HepG2 (cell line): ENCODE results near the gene GGA1. TPM values are rescaled to one million over a fixed set of nuclear protein-coding genes. Genes with fewer than 3 reads are reported as not detected.

Source experiments
- ATAC-seq: fragments of 200-7000 bp; cut with Tn5 transposase; 3 replicates; pipeline ENCODE4 v1.9.1; 2020; ENCODE audit warnings: mild to moderate bottlenecking, moderate library complexity
- BruUV-seq: library from RNA; stranded (reverse); fragments of 400-500 nt; replicated peaks from 2 replicates; lab custom pipeline; 2021; lab: Mats Ljungman, UMichigan
- CTCF ChIA-PET: fragments of 300-600 bp; formaldehyde crosslinking; extraction: SDS; loops from one replicate; lab custom pipeline; 2021; ENCODE audit warnings: low total read pairs, inconsistent platforms, low intra/inter-chr PET ratio; lab: Yijun Ruan, JAX
- POLR2A ChIA-PET: fragments of 350-600 bp; sonication (Branson Sonifier 250); formaldehyde crosslinking; loops from one replicate; lab custom pipeline; 2020; ENCODE audit warnings: antibody characterized with exemption, inconsistent platforms; lab: Yijun Ruan, JAX
- DNase-seq: peaks from one replicate; pipeline ENCODE4 v3.0.0-alpha.2; 2015; ENCODE audit warnings: low spot score
- FAIRE-seq: peaks from 3 replicates; lab custom pipeline; 2011; peaks lifted over from hg19 to GRCh38; lab: Jason Lieb, UNC
- H2AFZ ChIP-seq: one replicate; pipeline ENCODE4 v1.6.1; 2011; ENCODE audit warnings: low read length, inconsistent platforms
- H3K27ac ChIP-seq: fragments of 300-600 bp; 3 replicates; pipeline ENCODE4 v1.8.0; 2011; ENCODE audit warnings: mixed run types, mild to moderate bottlenecking, mixed read lengths, low read length, inconsistent platforms; ENCODE audit not compliant: insufficient read depth; ENCODE audit errors: extremely low read length
- H3K27me3 ChIP-seq, 2 experiments: fragments of 200-600 bp in 1 of 2; 2 replicates in 1 of 2; 3 replicates in 1 of 2; pipeline versions ENCODE4 v1.6.0 to v1.8.0; 2011; ENCODE audit warnings: low read length in 2 of 2, mild to moderate bottlenecking in 2 of 2, moderate library complexity in 2 of 2, inconsistent platforms in 1 of 2; ENCODE audit not compliant: insufficient read depth in 2 of 2, control insufficient read depth in 1 of 2
- H3K36me3 ChIP-seq, 2 experiments: fragments of 200-600 bp in 1 of 2; replicated peaks in 1 of 2; 2 replicates in 1 of 2; 3 replicates in 1 of 2; pipeline versions ENCODE4 v1.5.1 to v1.8.0; 2011; ENCODE audit warnings: low read length in 2 of 2, inconsistent platforms in 1 of 2; ENCODE audit not compliant: insufficient read depth in 2 of 2, control insufficient read depth in 1 of 2
- H3K4me1 ChIP-seq: 2 replicates; pipeline ENCODE4 v1.5.1; 2012; ENCODE audit warnings: low read length, inconsistent platforms; ENCODE audit not compliant: insufficient read depth
- H3K4me2 ChIP-seq: 2 replicates; pipeline ENCODE4 v1.6.0; 2011; ENCODE audit warnings: low read depth, low read length, inconsistent platforms
- H3K4me3 ChIP-seq, 3 experiments: fragments of 200-600 bp in 1 of 3; sonication (generic), shearing (Covaris generic) in 1 of 3; replicated peaks in 1 of 3; 2 replicates each; pipeline ENCODE4 v1.5.1; 2011 to 2016; ENCODE audit warnings: low read length in 3 of 3, inconsistent platforms in 2 of 3, low read depth in 2 of 3, mild to moderate bottlenecking in 2 of 3, control low read depth in 1 of 3, mixed read lengths in 1 of 3; ENCODE audit not compliant: insufficient read depth in 1 of 3
- H3K79me2 ChIP-seq: one replicate; pipeline ENCODE4 v1.6.1; 2011; ENCODE audit warnings: low read length, inconsistent platforms; ENCODE audit not compliant: insufficient read depth
- H3K9ac ChIP-seq: 2 replicates; pipeline ENCODE4 v1.6.0; 2011; ENCODE audit warnings: mild to moderate bottlenecking, low read depth, low read length, inconsistent platforms; ENCODE audit not compliant: insufficient read depth
- H3K9me3 ChIP-seq: 2 replicates; pipeline ENCODE4 v1.5.1; 2012; ENCODE audit warnings: mild to moderate bottlenecking, low read length
- H4K20me1 ChIP-seq: 2 replicates; pipeline ENCODE4 v1.6.0; 2011; ENCODE audit warnings: inconsistent platforms, mild to moderate bottlenecking, low read length, moderate library complexity; ENCODE audit not compliant: insufficient read depth
- AGO2 ChIP-seq: fragments of 200-400 bp; formaldehyde crosslinking; optimal IDR thresholded peaks from 2 replicates; pipeline ENCODE3; 2017; ENCODE audit warnings: mild to moderate bottlenecking, low read depth, low read length, moderate library complexity
- ATF2 ChIP-seq: sonication (generic); formaldehyde crosslinking; IDR thresholded peaks from 2 replicates; pipeline ENCODE4 v1.4.0; 2020; ENCODE audit warnings: missing genetic modification reagents
- GRHL1 ChIP-seq: sonication (generic); formaldehyde crosslinking; conservative IDR thresholded peaks from 2 replicates; pipeline ENCODE4 v1.8.0; 2022; ENCODE audit warnings: missing genetic modification reagents
- HNRNPLL ChIP-seq: fragments of 200-400 bp; formaldehyde crosslinking; IDR thresholded peaks from 2 replicates; pipeline ENCODE4 v1.6.1; 2017; ENCODE audit warnings: mild to moderate bottlenecking, low read depth, low read length; ENCODE audit not compliant: poor library complexity, severe bottlenecking
- PATZ1 ChIP-seq: sonication (generic); formaldehyde crosslinking; IDR thresholded peaks from 2 replicates; pipeline ENCODE4 v1.4.0; 2020; ENCODE audit warnings: missing genetic modification reagents
- POLR2AphosphoS2 ChIP-seq: IDR thresholded peaks from 2 replicates; pipeline ENCODE4 v1.6.1; 2011; ENCODE audit warnings: low read depth, low read length, improper control_type of control experiment
- RAD21 ChIP-seq: fragments of 450-650 bp; formaldehyde crosslinking; IDR thresholded peaks from 2 replicates; pipeline ENCODE4 v1.5.0; 2020; ENCODE audit warnings: mild to moderate bottlenecking
- SMAD9 ChIP-seq: sonication (generic); formaldehyde crosslinking; IDR thresholded peaks from 2 replicates; pipeline ENCODE4 v1.5.1; 2020; ENCODE audit warnings: mild to moderate bottlenecking, missing genetic modification reagents
- SRSF9 ChIP-seq: fragments of 200-400 bp; formaldehyde crosslinking; IDR thresholded peaks from 2 replicates; pipeline ENCODE4 v1.6.1; 2018; ENCODE audit warnings: borderline replicate concordance, mild to moderate bottlenecking, low read depth, low read length; ENCODE audit not compliant: insufficient read depth, poor library complexity, severe bottlenecking
- TFDP2 ChIP-seq: sonication (generic); formaldehyde crosslinking; IDR thresholded peaks from 2 replicates; pipeline ENCODE4 v1.4.0; 2020; ENCODE audit warnings: missing genetic modification reagents
- ZFYVE20 ChIP-seq: sonication (generic); formaldehyde crosslinking; IDR thresholded peaks from 2 replicates; pipeline ENCODE4 v1.8.0; 2023; ENCODE audit warnings: low read depth, mild to moderate bottlenecking, moderate library complexity, missing genetic modification reagents, borderline replicate concordance
- ZNF264 ChIP-seq: sonication (generic); formaldehyde crosslinking; IDR thresholded peaks from 2 replicates; pipeline ENCODE4 v1.4.0; 2020; ENCODE audit warnings: missing genetic modification reagents
- ZNF512 ChIP-seq: sonication (generic); formaldehyde crosslinking; IDR thresholded peaks from 2 replicates; pipeline ENCODE4 v1.4.0; 2020; ENCODE audit warnings: mild to moderate bottlenecking, missing genetic modification reagents
- ZNF598 ChIP-seq: sonication (generic); formaldehyde crosslinking; IDR thresholded peaks from 2 replicates; pipeline ENCODE4 v1.5.1; 2020; ENCODE audit warnings: mild to moderate bottlenecking, missing genetic modification reagents, borderline replicate concordance
- WGBS: methylation state at CpG from one replicate; pipeline ENCODE4 v1.1.6; 2017; ENCODE audit warnings: low lambda C conversion rate; 5-methylcytosine and 5-hydroxymethylcytosine counted together
- in situ Hi-C: cut with HindIII; loops from 2 replicates; pipeline ENCODE4 v1.10.0; 2017; ENCODE audit warnings: low pct_unique_long_range_greater_than_20kb; ENCODE audit not compliant: extremely low pct_ligation_motif_present
- intact Hi-C: fragments of 100-400 bp; cut with micrococcal nuclease; formaldehyde crosslinking; loops from one replicate; pipeline ENCODE4 v1.10.0; 2022; ENCODE audit not compliant: unreplicated experiment
- polyA plus RNA-seq, 8 experiments: library from polyadenylated mRNA; depleted of rRNA in 3 of 8; stranded (reverse) in 7 of 8; unstranded in 1 of 8; fragments of >200 nt; fragmentation: Illumina TruSeq in 4 of 8; extraction: Trizol in 4 of 8; gene quantifications; 2 replicates each; pipeline versions ENCODE4 v1.2.1 to v1.2.3, GENCODE V29; 2011 to 2016; ENCODE audit warnings: low read depth in 4 of 8, missing spikeins in 1 of 8, mixed read lengths in 1 of 8; ENCODE audit not compliant: insufficient read depth in 1 of 8
- total RNA-seq, 5 experiments: library from RNA; depleted of rRNA; stranded (reverse); fragments of >200 nt; fragmentation: Illumina TruSeq; extraction: Trizol; gene quantifications; 2 replicates each; pipeline ENCODE4 v1.2.3, GENCODE V29; 2016; ENCODE audit warnings: low read depth in 1 of 5

The GGA1 gene
- total and polyA plus RNA-seq, 2 of the 13 experiments (the other 11 are each of a cell fraction or from before 2014, with no cell fraction given): 29.1 to 87.2 TPM

GRCh38 chr22:37559901-37560607 is 48.6 kb upstream of the GGA1 start, which contains the start of gene CDC42EP1:
CDC42EP1 (plus strand) TSS chr22:37560480; CDS start chr22:37566350, 5,870 bp downstream.
- no peak for FAIRE-seq
- Histone ChIP-seq H3K9ac (peak within 1 kb of the TSS; percentile 99), H3K27me3 (no peaks in the 10 kb centered on the region; a peak in 2 of 5 replicates), H3K27ac (peak within 1 kb of the TSS; percentile 91), H3K9me3 (no peaks in the 10 kb centered on the region), H4K20me1 (peaks cover 14% of the 10 kb centered on the region), H3K4me2 (peak within 1 kb of the TSS; percentile 96), H3K4me3 (peak within 1 kb of the TSS; percentile 91 to 98 (median 98)), H3K4me1 (peaks cover 83% of the 10 kb centered on the region), H2AFZ (no peak within 1 kb of the TSS), H3K36me3 (peaks cover 1 to 7% of the 10 kb centered on the region in 2 experiments; a peak in 3 of 5 replicates), H3K79me2 (peaks cover 46% of the 10 kb centered on the region)
- ChIA-PET CTCF (interaction anchor here (1.5 to 4.1 kb wide), 2 partner anchors 10 to 14 kb away, joined by 5 to 39 read pairs; no protein-coding TSS in a partner anchor), POLR2A (interaction anchor here (0.6 to 17.5 kb wide), 13 partner anchors 9 to 527 kb away, joined by 3 to 976 read pairs (median 4); partner anchors contain the start of genes GGA1 and LGALS2)
- in situ Hi-C loops: no loop called here
- intact Hi-C loops: no loop called here
- WGBS: 2% methylated on average over 16 of the region's 76 CpGs
- peak; percentile 43 for ATAC-seq
- BruUV-seq: no TSS peak
- no peak for DNase-seq
- TF ChIP-seq PATZ1 (peak; percentile 89), ZNF264 (CRISPR knock-in tag) (no peak), SRSF9 (no peak), GRHL1 (CRISPR knock-in tag) (no peak), ZNF512 (CRISPR knock-in tag) (no peak), RAD21 (no peak), TFDP2 (no peak), ATF2 (CRISPR knock-in tag) (no peak), ZNF598 (CRISPR knock-in tag) (no peak), HNRNPLL (peak; percentile 16), ZFYVE20 (CRISPR knock-in tag) (no peak), AGO2 (no peak), POLR2AphosphoS2 (no peak), SMAD9 (CRISPR knock-in tag) (no peak)
